Muscle of arm (tissue), 12 donors: ENCODE measurements around the gene ISYNA1. TPM values are rescaled to one million over a fixed set of nuclear protein-coding genes. Genes with fewer than 3 reads are reported as not detected.

Source experiments
- DNase-seq: peaks from one replicate; pipeline ENCODE4 v3.0.0-alpha.2; 2013
- polyA plus RNA-seq, 12 donors: library from polyadenylated mRNA; unstranded; fragments of 120-200 nt; gene quantifications; one replicate each; pipeline ENCODE4 v1.2.1, GENCODE V29; 2013; ENCODE audit not compliant: insufficient read length in 12 of 12

Gene ISYNA1
- polyA plus RNA-seq, 12 donors, result 97.4 to 180 (median 122) TPM; not detected in 1

- no peak for DNase-seq
Measured at GRCh38 chr19:18446811-18447359, 9.0 kb upstream of the ISYNA1 start.

- no peak for DNase-seq
Measured at GRCh38 chr19:18446145-18446810, 8.3 kb upstream of the ISYNA1 start.

GRCh38 chr19:18445262-18445948, 7.5 kb upstream of the ISYNA1 start:
- no peak for DNase-seq

- no peak for DNase-seq
Measured at GRCh38 chr19:18444513-18444912, 6.6 kb upstream of the ISYNA1 start.

- no peak for DNase-seq
Measured at GRCh38 chr19:18443831-18444230, 5.9 kb upstream of the ISYNA1 start.

GRCh38 chr19:18443406-18443805, 5.5 kb upstream of the ISYNA1 start:
- no peak for DNase-seq

GRCh38 chr19:18442941-18443340, 5.0 kb upstream of the ISYNA1 start:
- DNase-seq, result no peak

GRCh38 chr19:18441804-18442788, 4.2 kb upstream of the ISYNA1 start:
- no peak for DNase-seq

- no peak for DNase-seq
Measured at GRCh38 chr19:18440936-18441803, 3.2 kb upstream of the ISYNA1 start.

- no peak for DNase-seq
Measured at GRCh38 chr19:18440415-18440877, 2.5 kb upstream of the ISYNA1 start.

GRCh38 chr19:18439910-18440237, 1.9 kb upstream of the ISYNA1 start:
- no peak for DNase-seq

GRCh38 chr19:18439025-18439909, 1.3 kb upstream of the ISYNA1 start:
- no peak for DNase-seq

- DNase-seq, result no peak
Measured at GRCh38 chr19:18438331-18439024, 545 bp upstream of the ISYNA1 start.

- DNase-seq, result peak; percentile 69
Measured at GRCh38 chr19:18436671-18437490, 1.1 kb downstream of the ISYNA1 start.

- no peak for DNase-seq
Measured at GRCh38 chr19:18435842-18436670, 1.9 kb downstream of the ISYNA1 start.

- no peak for DNase-seq
Measured at GRCh38 chr19:18435178-18435841, 2.6 kb downstream of the ISYNA1 start.
